DOHH2 (cell line): ENCODE measurements around the gene LIMS2.

ENCODE experiments used
- EZH2phosphoT487 ChIP-seq: fragments of 200-600 bp; sonication (generic); IDR thresholded peaks from 2 replicates; pipeline ENCODE4 v1.6.1; 2017; ENCODE audit warnings: borderline replicate concordance, mild to moderate bottlenecking, antibody characterized with exemption, low read length, moderate library complexity, mixed read lengths
- TF ChIP-seq, protein P1 (sequence below): fragments of 200-600 bp; sonication (generic); IDR thresholded peaks from one replicate; pipeline ENCODE4 v1.5.1; 2014; ENCODE audit warnings: antibody characterized with exemption, mild to moderate bottlenecking, low read depth, low read length; ENCODE audit not compliant: poor library complexity, severe bottlenecking

DNA sequence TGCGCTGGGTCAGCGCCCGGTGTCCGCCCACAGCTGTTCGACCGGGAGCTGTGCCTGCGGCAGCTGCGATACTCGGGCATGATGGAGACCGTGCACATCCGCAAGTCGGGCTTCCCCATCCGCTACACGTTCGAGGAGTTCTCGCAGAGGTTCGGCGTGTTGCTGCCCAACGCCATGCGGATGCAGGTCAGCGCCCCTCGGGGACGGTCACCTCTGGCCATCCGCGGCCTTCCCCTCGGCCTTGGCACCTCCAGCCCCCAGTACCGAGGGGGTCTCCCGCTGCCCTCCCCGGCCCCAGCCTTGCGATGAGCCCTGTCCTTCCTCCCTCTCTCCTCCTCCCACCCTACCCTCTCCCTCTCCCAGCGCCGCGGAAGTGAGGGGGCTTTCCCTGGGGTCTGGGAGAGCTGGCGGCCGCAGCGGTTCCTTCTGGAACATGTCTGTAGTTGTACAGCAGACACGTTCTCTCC is 82.5 kb downstream of the LIMS2 start:
- TF ChIP-seq, protein P1, sequence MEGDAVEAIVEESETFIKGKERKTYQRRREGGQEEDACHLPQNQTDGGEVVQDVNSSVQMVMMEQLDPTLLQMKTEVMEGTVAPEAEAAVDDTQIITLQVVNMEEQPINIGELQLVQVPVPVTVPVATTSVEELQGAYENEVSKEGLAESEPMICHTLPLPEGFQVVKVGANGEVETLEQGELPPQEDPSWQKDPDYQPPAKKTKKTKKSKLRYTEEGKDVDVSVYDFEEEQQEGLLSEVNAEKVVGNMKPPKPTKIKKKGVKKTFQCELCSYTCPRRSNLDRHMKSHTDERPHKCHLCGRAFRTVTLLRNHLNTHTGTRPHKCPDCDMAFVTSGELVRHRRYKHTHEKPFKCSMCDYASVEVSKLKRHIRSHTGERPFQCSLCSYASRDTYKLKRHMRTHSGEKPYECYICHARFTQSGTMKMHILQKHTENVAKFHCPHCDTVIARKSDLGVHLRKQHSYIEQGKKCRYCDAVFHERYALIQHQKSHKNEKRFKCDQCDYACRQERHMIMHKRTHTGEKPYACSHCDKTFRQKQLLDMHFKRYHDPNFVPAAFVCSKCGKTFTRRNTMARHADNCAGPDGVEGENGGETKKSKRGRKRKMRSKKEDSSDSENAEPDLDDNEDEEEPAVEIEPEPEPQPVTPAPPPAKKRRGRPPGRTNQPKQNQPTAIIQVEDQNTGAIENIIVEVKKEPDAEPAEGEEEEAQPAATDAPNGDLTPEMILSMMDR: no peak
- no peak for TF ChIP-seq EZH2phosphoT487
